Activated CD4-positive, alpha-beta T cell treated with anti-CD3 and anti-CD28 coated beads for 36 hours (primary cell): ENCODE results near the gene SLC12A1. TPM values are rescaled to one million over a fixed set of nuclear protein-coding genes. Genes with fewer than 3 reads are reported as not detected.
"Not testable (repeated sequence)": the region's sequence is repeated elsewhere in the genome, so short reads cannot be mapped to it uniquely, and the experiment has no call there.

Experiments used
- ATAC-seq: fragments of 200-7000 bp; cut with Tn5 transposase; one replicate; pipeline ENCODE4 v1.10.0; 2021; ENCODE audit warnings: mild to moderate bottlenecking, moderate library complexity
- CTCF ChIA-PET: fragments of 350-600 bp; sonication (Branson Sonifier 250); formaldehyde crosslinking; loops from one replicate; lab custom pipeline; 2021; ENCODE audit warnings: antibody characterized with exemption; lab: Charles Lee
- POLR2A ChIA-PET: fragments of 350-600 bp; sonication (Branson Sonifier 250); formaldehyde crosslinking; loops from one replicate; lab custom pipeline; 2021; ENCODE audit warnings: antibody characterized with exemption, inconsistent platforms; lab: Charles Lee
- DNase-seq: peaks from one replicate; pipeline ENCODE4 v3.0.0-alpha.2; 2020
- H3K27ac Mint-ChIP-seq: one replicate; pipeline ENCODE4 v1.8.0; 2021; ENCODE audit warnings: mixed read lengths
- H3K27me3 Mint-ChIP-seq: one replicate; pipeline ENCODE4 v1.8.0; 2021; ENCODE audit warnings: mixed read lengths
- H3K36me3 Mint-ChIP-seq: one replicate; pipeline ENCODE4 v1.8.0; 2021; ENCODE audit warnings: low read depth, mixed read lengths
- H3K4me1 Mint-ChIP-seq: one replicate; pipeline ENCODE4 v1.8.0; 2021; ENCODE audit warnings: mixed read lengths
- H3K4me3 Mint-ChIP-seq: one replicate; pipeline ENCODE4 v1.8.0; 2021; ENCODE audit warnings: mild to moderate bottlenecking, moderate library complexity, mixed read lengths
- H3K9me3 Mint-ChIP-seq: one replicate; pipeline ENCODE4 v1.8.0; 2021; ENCODE audit warnings: low read depth, mixed read lengths
- intact Hi-C, 2 experiments: fragments of 100-400 bp; cut with DNase I in 1 of 2; cut with micrococcal nuclease in 1 of 2; formaldehyde crosslinking; loops; one replicate each; pipeline versions ENCODE4 v1.14.2 to v1.15.1; 2022 to 2024; cut with DNase I, micrococcal nuclease
- total RNA-seq, 2 experiments: library from RNA; stranded (reverse); gene quantifications; one replicate each; pipeline ENCODE4 v1.2.3, GENCODE V29; 2021

Gene SLC12A1
- total RNA-seq, 2 experiments from 2014 or later = not detected

DNA sequence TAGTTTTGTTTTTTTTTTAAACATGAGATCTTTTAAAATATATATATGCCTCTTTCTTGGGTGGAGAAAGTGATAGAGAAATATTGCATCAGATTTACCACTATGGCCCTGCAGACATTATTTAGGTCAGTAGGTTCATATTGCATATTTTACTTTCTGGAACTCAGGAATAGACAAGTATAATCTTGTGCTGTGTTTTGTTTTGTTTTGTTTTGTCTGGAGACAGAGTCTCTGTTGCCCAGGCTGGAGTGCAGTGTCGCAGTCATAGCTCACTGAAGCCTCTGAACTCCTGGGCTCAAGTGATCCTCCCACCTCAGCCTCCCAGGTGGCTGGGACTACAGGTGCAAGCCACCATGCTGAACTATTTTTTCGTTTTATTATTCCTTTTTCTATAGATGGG is 103.6 kb downstream of the SLC12A1 start:
- H3K27ac Mint-ChIP-seq = no peak overlapping the region
- ChIA-PET POLR2A (no interaction called here), CTCF (interaction anchor here (0.6 to 0.9 kb wide), 3 partner anchors 15 to 834 kb away, joined by 3 to 4 read pairs (median 3); no protein-coding TSS in a partner anchor)
- intact Hi-C loops = loop anchor here in 1 of 2 experiments (10.0 kb wide), 1 partner anchor 65 kb away; no protein-coding TSS in a partner anchor
- ATAC-seq (no peak), DNase-seq (no peak)
- H3K4me1 Mint-ChIP-seq = no peaks in the 10 kb centered on the region
- H3K36me3 Mint-ChIP-seq = no peaks in the 10 kb centered on the region
- H3K27me3 Mint-ChIP-seq = no peaks in the 10 kb centered on the region
- no peak overlapping the region for H3K4me3 Mint-ChIP-seq
- H3K9me3 Mint-ChIP-seq = no peaks in the 10 kb centered on the region

DNA sequence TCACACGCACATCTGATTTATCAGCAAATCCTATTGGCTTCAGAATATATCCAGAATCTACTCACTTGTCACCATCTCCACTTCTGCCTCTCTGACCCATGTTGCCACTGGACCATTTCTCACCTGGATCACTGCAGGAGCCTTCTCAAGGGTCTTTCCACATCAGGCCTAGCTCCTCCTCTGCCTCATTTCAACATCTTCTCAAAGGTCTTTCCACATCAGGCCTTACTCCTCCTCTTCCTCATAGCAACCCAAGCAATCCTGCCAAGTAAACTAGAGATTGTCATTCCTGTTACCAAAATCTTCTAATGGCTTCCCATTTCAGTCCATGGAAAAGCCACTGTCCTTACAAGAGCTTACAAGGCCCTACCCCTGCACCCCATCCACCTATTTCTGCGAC is 107.1 kb downstream of the SLC12A1 start:
- Mint-ChIP-seq H3K4me1 (no peaks in the 10 kb centered on the region), H3K9me3 (no peaks in the 10 kb centered on the region), H3K4me3 (no peak overlapping the region), H3K36me3 (no peaks in the 10 kb centered on the region), H3K27ac (no peak overlapping the region), H3K27me3 (peaks cover 2% of the 10 kb centered on the region)
- DNase-seq (no peak), ATAC-seq (no peak)
- CTCF ChIA-PET = interaction anchor here (0.7 kb wide), 1 partner anchor 16 kb away, joined by 3 read pairs; no protein-coding TSS in a partner anchor
- intact Hi-C loops = loop anchor here in 1 of 2 experiments (10.0 kb wide), 1 partner anchor 62 kb away; no protein-coding TSS in a partner anchor
- POLR2A ChIA-PET = no interaction called here

DNA sequence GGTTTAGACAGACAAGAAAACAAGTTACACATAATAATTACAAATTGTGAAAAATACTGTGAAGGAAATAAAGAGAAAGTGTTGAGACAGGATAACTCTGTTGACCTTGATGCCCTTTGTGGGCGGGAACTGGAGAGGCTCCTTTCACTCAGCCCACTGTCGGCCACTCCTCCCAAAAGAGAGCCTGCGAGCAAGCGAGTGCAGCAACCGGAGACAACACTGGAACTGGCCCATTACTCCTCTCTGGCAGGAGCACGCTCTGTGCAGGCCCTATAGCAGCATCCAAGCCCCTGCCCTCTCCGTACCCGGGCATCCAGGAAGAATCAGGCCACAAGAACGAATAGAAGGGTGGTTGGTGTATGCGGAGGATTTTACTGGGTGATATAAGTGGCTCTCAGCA is 108.9 kb downstream of the SLC12A1 start:
- POLR2A ChIA-PET = no interaction called here

DNA sequence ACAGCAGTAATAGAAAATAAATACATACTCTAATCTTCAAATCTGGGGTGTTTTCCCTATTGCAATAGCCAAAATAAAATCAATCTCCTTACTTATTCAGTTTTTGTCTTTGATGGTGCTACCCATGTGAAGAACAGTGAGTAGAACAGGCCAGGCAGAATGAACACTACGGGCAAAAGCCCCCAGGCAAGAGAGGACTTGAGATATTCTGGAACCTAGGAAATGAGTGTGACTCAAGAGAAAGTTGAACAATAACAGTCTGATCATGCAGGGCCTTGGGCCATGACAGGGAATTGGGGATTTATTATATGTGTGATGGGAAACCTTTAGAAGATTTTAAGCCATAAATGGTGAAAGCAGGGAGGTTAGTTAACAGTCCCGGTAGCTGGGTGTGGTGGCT is 111.1 kb downstream of the SLC12A1 start:
- Mint-ChIP-seq H3K4me1 (no peaks in the 10 kb centered on the region), H3K27ac (no peak overlapping the region), H3K36me3 (no peaks in the 10 kb centered on the region), H3K9me3 (no peaks in the 10 kb centered on the region), H3K4me3 (no peak overlapping the region), H3K27me3 (peaks cover 2% of the 10 kb centered on the region)
- DNase-seq (no peak), ATAC-seq (no peak)
- CTCF ChIA-PET = no interaction called here
- intact Hi-C loops = loop anchor here in 1 of 2 experiments (10.0 kb wide), 1 partner anchor 58 kb away; no protein-coding TSS in a partner anchor
- POLR2A ChIA-PET = no interaction called here

More for the DNA sequence above, 108.9 kb downstream of the SLC12A1 start:
- H3K36me3 Mint-ChIP-seq = no peaks in the 10 kb centered on the region
- CTCF ChIA-PET = no interaction called here
- no peak overlapping the region for H3K27ac Mint-ChIP-seq
- ATAC-seq = no peak
- no peak overlapping the region for H3K4me3 Mint-ChIP-seq
- peaks cover 2% of the 10 kb centered on the region for H3K27me3 Mint-ChIP-seq
- intact Hi-C loops = loop anchor here in 1 of 2 experiments (10.0 kb wide), 1 partner anchor 60 kb away; no protein-coding TSS in a partner anchor
- no peaks in the 10 kb centered on the region for H3K4me1 Mint-ChIP-seq
- no peak for DNase-seq
- H3K9me3 Mint-ChIP-seq = no peaks in the 10 kb centered on the region

DNA sequence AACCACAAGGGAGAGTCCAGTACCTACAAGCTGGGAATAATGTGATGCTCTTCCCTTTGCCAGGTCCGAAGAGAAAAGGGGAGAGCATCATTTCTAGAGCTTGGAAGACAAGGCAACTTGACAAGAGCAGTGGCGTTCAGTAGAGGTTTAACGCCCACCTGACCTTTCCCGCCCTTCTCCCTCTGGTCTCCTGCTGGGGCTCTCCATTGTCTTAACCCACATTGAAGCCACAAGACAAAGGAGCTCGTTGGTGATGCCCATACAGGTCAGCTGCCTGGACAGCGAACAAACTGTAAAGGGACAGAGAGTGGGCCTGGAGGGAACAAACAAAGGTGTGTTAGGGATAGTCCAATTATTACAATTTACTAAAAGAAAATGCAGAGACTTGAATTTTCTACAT is 112.0 kb downstream of the SLC12A1 start:
- no peak for ATAC-seq
- intact Hi-C loops = loop anchor here in 1 of 2 experiments (10.0 kb wide), 1 partner anchor 57 kb away; no protein-coding TSS in a partner anchor
- no peak overlapping the region for H3K27ac Mint-ChIP-seq
- DNase-seq = no peak
- ChIA-PET CTCF (no interaction called here), POLR2A (no interaction called here)
- H3K27me3 Mint-ChIP-seq = peaks cover 2% of the 10 kb centered on the region
- no peaks in the 10 kb centered on the region for H3K36me3 Mint-ChIP-seq
- no peak overlapping the region for H3K4me3 Mint-ChIP-seq
- H3K4me1 Mint-ChIP-seq = no peaks in the 10 kb centered on the region
- H3K9me3 Mint-ChIP-seq = no peaks in the 10 kb centered on the region

- H3K9me3 Mint-ChIP-seq = no peaks in the 10 kb centered on the region
- no peaks in the 10 kb centered on the region for H3K4me1 Mint-ChIP-seq
- H3K4me3 Mint-ChIP-seq = no peak overlapping the region
- ChIA-PET POLR2A (no interaction called here), CTCF (no interaction called here)
- H3K27me3 Mint-ChIP-seq = no peaks in the 10 kb centered on the region
- DNase-seq (no peak), ATAC-seq (no peak)
- H3K27ac Mint-ChIP-seq = no peak overlapping the region
- peaks cover 8% of the 10 kb centered on the region for H3K36me3 Mint-ChIP-seq
- intact Hi-C loops = no loop called here
Measured at GRCh38 chr15:48323294-48323693, 117.2 kb downstream of the SLC12A1 start.

- no peak for ATAC-seq
- H3K27ac Mint-ChIP-seq = no peak overlapping the region
- ChIA-PET POLR2A (no interaction called here), CTCF (interaction anchor here (1.3 to 1.6 kb wide), 2 partner anchors 9 to 14 kb away, joined by 3 to 6 read pairs; no protein-coding TSS in a partner anchor)
- H3K36me3 Mint-ChIP-seq = peaks cover 13% of the 10 kb centered on the region
- H3K27me3 Mint-ChIP-seq = no peaks in the 10 kb centered on the region
- no peak for DNase-seq
- peaks cover 1% of the 10 kb centered on the region for H3K4me1 Mint-ChIP-seq
- no peak overlapping the region for H3K4me3 Mint-ChIP-seq
- H3K9me3 Mint-ChIP-seq = no peaks in the 10 kb centered on the region
- intact Hi-C loops = no loop called here
Measured at GRCh38 chr15:48324949-48325348, 118.8 kb downstream of the SLC12A1 start.

DNA sequence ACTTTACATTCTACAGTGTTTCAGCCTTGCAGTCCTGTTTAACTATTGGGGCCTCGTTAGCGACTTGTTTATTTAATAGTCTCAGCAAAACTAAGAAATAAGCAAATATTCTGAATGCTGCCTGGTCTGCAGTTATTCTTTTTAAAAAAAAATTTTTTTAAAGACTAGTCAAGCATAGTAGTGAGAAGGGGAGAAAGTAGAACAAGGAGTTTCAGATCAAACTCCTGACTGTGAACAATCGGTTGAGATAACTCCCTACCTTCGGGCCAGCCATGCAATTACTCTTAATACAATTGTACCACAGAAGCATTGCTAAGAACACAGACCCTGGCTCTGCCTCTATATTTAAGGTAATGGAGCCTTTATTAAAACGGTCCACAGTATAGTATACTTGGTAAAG is 119.3 kb downstream of the SLC12A1 start:
- H3K4me3 Mint-ChIP-seq = no peak overlapping the region
- no peaks in the 10 kb centered on the region for H3K9me3 Mint-ChIP-seq
- ChIA-PET CTCF (interaction anchor here (0.7 to 1.6 kb wide), 3 partner anchors 9 to 43 kb away, joined by 3 to 6 read pairs (median 3); no protein-coding TSS in a partner anchor), POLR2A (no interaction called here)
- ATAC-seq = no peak
- peaks cover 18% of the 10 kb centered on the region for H3K36me3 Mint-ChIP-seq
- no peaks in the 10 kb centered on the region for H3K27me3 Mint-ChIP-seq
- intact Hi-C loops = no loop called here
- H3K27ac Mint-ChIP-seq = no peak overlapping the region
- H3K4me1 Mint-ChIP-seq = peaks cover 6% of the 10 kb centered on the region
- no peak for DNase-seq

GRCh38 chr15:48326180-48326579 is 120.1 kb downstream of the SLC12A1 start:
- peaks cover 18% of the 10 kb centered on the region for H3K36me3 Mint-ChIP-seq
- H3K4me1 Mint-ChIP-seq, H3K4me3 Mint-ChIP-seq, H3K27ac Mint-ChIP-seq, H3K27me3 Mint-ChIP-seq, DNase-seq, ATAC-seq, intact Hi-C loops, H3K9me3 Mint-ChIP-seq, POLR2A ChIA-PET: not testable (repeated sequence)
- CTCF ChIA-PET = interaction anchor here (0.7 kb wide), 1 partner anchor 42 kb away, joined by 3 read pairs; no protein-coding TSS in a partner anchor

- Mint-ChIP-seq H3K27me3 (no peaks in the 10 kb centered on the region), H3K9me3 (no peaks in the 10 kb centered on the region), H3K4me3 (peak overlapping the region; percentile 82), H3K4me1 (peaks cover 23% of the 10 kb centered on the region), H3K27ac (peak overlapping the region; percentile 86), H3K36me3 (peaks cover 45% of the 10 kb centered on the region)
- ChIA-PET CTCF (interaction anchor here (1.3 kb wide), 1 partner anchor 44 kb away, joined by 6 read pairs; no protein-coding TSS in a partner anchor), POLR2A (interaction anchor here (0.7 kb wide), 1 partner anchor 53 kb away, joined by 3 read pairs; no protein-coding TSS in a partner anchor)
- DNase-seq (no peak), ATAC-seq (no peak)
- intact Hi-C loops = loop anchor here (10.0 kb wide), 2 partner anchors 545 to 1295 kb away; partner anchors contain the start of genes DTWD1 (in 1 of the 2), EID1 (in 1 of the 2) and FAM227B (in 1 of the 2)
Measured at GRCh38 chr15:48330105-48330785, 124.1 kb downstream of the SLC12A1 start.
